ENCODE results near the gene IFNA6.
A peak's percentile ranks its signal among the peaks of the same experiment; 100 is the strongest.
"Not testable (repeated sequence)": the region's sequence is repeated elsewhere in the genome, so short reads cannot be mapped to it uniquely, and the experiment has no call there.

The IFNA6 gene

GRCh38 chr9:21350787-21351186 lies at the start of gene IFNA6:
TSS of gene IFNA6 (minus strand) at chr9:21350887. CDS start at chr9:21350887, 0 bp downstream.
- no peak for DNase-seq (ENCODE audit: low spot score)

GRCh38 chr9:21399956-21400355 lies 49.3 kb upstream of the IFNA6 start:
- no peak for DNase-seq (ENCODE audit: low spot score)

GRCh38 chr9:21398955-21399489 lies 48.3 kb upstream of the IFNA6 start:
- DNase-seq (ENCODE audit: low spot score), result no peak

- DNase-seq (ENCODE audit: low spot score), result peak; percentile 55
Measured at GRCh38 chr9:21395778-21396717, 45.4 kb upstream of the IFNA6 start.

GRCh38 chr9:21392270-21392669 lies 41.6 kb upstream of the IFNA6 start:
- no peak for DNase-seq (ENCODE audit: low spot score)

GRCh38 chr9:21385131-21385670 lies 34.5 kb upstream of the IFNA6 start, which contains the start of gene IFNA2:
TSS of gene IFNA2 (minus strand) at chr9:21385398. CDS start at chr9:21385329, 69 bp downstream.
- no peak for DNase-seq (ENCODE audit: low spot score)

- DNase-seq (ENCODE audit: low spot score), result no peak
Measured at GRCh38 chr9:21383627-21384026, 32.9 kb upstream of the IFNA6 start.

- DNase-seq (ENCODE audit: low spot score), result peak; percentile 14
Measured at GRCh38 chr9:21381448-21382339, 31.0 kb upstream of the IFNA6 start.

- DNase-seq (ENCODE audit: low spot score), result not testable (repeated sequence)
Measured at GRCh38 chr9:21371467-21371866, 20.8 kb upstream of the IFNA6 start.

GRCh38 chr9:21367957-21368356 lies 17.3 kb upstream of the IFNA6 start, which contains the start of gene IFNA13:
TSS of gene IFNA13 (minus strand) at chr9:21368057. CDS start at chr9:21368010, 47 bp downstream.
- no peak for DNase-seq (ENCODE audit: low spot score)

GRCh38 chr9:21367169-21367568 lies 16.5 kb upstream of the IFNA6 start:
- DNase-seq (ENCODE audit: low spot score), result not testable (repeated sequence)

- DNase-seq (ENCODE audit: low spot score), result no peak
Measured at GRCh38 chr9:21362287-21362686, 11.6 kb upstream of the IFNA6 start.

GRCh38 chr9:21357479-21358460 lies 7.1 kb upstream of the IFNA6 start:
- DNase-seq (ENCODE audit: low spot score), result peak; percentile 23

- no peak for DNase-seq (ENCODE audit: low spot score)
Measured at GRCh38 chr9:21348430-21348970, 2.2 kb downstream of the IFNA6 start.

- no peak for DNase-seq (ENCODE audit: low spot score)
Measured at GRCh38 chr9:21340735-21341134, 10.0 kb downstream of the IFNA6 start.

GRCh38 chr9:21336457-21336856 lies 14.2 kb downstream of the IFNA6 start:
- no peak for DNase-seq (ENCODE audit: low spot score)

GRCh38 chr9:21334701-21335632 lies 15.7 kb downstream of the IFNA6 start, which contains the start of gene KLHL9:
TSS of gene KLHL9 (minus strand) at chr9:21335404. CDS start at chr9:21334859, 545 bp downstream.
- DNase-seq (ENCODE audit: low spot score), result peak; percentile 88

GRCh38 chr9:21333226-21333625 lies 17.5 kb downstream of the IFNA6 start:
- no peak for DNase-seq (ENCODE audit: low spot score)
